Stimulated activated CD4-positive, alpha-beta T cell treated with anti-CD3 and anti-CD28 coated beads, Interleukin-15, amount 100 ng/mL, for 24 hours (primary cell): ENCODE measurements around the gene KLF16.

Experiments
- DNase-seq: peaks from one replicate; pipeline ENCODE4 v3.0.0-alpha.2; 2020

The KLF16 gene

DNA sequence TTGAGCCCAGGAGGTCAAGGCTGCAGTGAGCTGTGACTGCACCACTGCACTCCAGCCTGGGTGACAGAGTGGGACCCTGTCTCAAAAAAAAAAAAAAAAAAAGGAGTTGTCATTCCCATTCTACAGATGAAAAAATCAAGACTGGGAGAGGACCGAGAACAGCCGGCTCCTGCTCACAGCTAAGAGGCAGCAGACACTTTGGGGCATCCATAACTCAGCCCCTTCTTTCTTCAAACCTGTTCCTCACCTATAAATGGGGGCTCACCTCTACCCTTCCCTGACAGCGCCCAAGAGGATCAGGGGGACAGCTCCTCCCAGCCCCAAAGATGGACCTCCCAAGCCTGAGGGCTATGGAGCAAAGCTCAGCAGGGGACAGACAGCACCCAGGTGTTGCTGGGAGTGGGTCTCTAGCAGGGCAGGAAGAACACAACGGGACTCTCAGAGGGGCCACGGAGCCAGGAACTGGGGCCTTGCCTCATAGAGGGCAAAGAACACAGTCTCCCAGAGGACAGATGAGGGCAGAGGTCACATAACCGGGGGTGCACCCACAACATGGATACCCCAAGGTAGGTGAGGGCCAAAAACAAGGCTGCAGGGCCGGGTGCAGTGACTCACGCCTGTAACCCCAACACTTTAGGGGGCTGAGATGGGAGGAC, 3.4 kb upstream of the KLF16 start:
- DNase-seq: no peak

DNA sequence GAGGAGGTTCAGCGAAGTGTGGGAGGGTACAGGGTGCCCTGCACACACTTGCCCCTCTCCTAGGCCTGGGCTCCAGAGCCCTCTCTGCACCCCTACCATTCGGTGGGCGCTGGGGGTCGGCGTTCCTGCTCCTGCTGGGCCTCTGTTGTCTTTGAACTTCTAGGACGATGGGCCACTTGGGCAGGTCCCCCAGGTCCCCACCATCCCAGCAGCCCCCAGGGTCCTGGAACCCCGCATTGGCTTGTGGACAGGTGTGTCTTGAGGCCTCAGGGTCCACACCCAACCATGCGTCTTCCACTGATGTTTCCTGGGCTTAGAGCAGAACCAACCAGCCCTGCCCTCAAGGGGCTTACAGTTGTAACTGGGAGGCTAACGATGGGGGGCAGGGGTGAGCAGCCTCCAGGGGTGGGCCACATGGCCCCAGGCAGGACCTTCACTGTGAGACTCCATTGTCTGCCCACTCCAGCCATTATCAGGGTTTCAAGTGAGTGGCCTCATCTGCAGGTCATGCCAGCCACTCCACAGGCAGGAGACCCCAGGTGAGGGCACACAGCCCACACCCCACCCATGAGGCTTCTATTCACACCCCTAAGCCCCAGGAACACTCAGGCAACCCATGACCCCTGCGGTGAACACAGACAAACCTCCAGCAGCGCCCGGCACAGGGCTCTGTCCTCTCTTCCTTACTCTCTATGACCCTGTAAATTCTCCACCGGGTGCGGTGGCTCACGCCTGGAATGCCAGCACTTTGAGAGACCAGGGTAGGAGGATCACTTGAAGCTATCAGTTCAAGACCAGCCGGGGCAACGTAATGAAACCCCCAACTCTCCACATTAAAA, 2.0 kb upstream of the KLF16 start:
- DNase-seq: no peak

- peak; percentile 74 for DNase-seq
Measured at GRCh38 chr19:1864480-1865171, 1.2 kb upstream of the KLF16 start.

- peak; percentile 96 for DNase-seq
Measured at GRCh38 chr19:1863638-1864479, 480 bp upstream of the KLF16 start.

- peak; percentile 66 for DNase-seq
Measured at GRCh38 chr19:1862424-1863327, 703 bp downstream of the KLF16 start.

- DNase-seq: no peak
Measured at GRCh38 chr19:1862068-1862423, 1.3 kb downstream of the KLF16 start.

- no peak for DNase-seq
Measured at GRCh38 chr19:1861599-1862031, 1.8 kb downstream of the KLF16 start.

- no peak for DNase-seq
Measured at GRCh38 chr19:1860821-1861598, 2.4 kb downstream of the KLF16 start.

GRCh38 chr19:1860042-1860775, 3.2 kb downstream of the KLF16 start:
- DNase-seq: peak; percentile 73

GRCh38 chr19:1859331-1859781, 4.0 kb downstream of the KLF16 start:
- no peak for DNase-seq

DNA sequence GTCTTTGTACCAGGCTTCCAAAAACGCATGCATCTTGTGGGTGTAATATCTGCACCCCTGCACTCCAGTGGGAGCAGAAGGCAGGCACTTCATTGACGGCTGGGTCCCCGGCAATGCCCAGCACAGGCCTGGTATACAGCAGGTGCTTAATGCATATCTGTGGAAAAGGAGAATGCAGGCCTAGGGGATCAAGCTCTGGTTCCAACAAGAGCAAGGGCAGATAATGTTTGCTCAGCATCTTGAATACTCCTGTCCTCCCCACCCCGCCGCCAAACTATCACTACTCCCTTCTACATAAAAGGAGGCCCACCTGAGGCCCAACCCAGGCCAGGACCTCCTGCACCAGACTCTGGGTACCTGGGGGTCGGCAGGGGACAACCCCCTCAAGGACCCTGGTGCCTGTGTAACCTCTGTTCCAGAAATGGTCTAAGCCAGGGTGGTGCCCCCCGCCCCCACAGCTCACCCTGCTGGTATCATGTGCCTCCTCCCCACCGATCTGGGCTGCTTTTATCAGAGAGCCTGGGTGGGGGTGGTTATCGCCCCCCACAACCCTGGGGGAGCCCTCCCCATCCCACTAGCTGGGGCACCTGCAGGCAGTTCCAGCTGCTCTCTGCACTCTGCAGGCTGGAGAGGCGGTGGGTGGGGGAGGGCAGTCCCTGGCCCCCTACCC, 4.8 kb downstream of the KLF16 start:
- no peak for DNase-seq

- DNase-seq: no peak
Measured at GRCh38 chr19:1857648-1858326, 5.6 kb downstream of the KLF16 start.

GRCh38 chr19:1856698-1857603, 6.4 kb downstream of the KLF16 start:
- DNase-seq: peak; percentile 68

- DNase-seq: no peak
Measured at GRCh38 chr19:1856345-1856697, 7.1 kb downstream of the KLF16 start.

DNA sequence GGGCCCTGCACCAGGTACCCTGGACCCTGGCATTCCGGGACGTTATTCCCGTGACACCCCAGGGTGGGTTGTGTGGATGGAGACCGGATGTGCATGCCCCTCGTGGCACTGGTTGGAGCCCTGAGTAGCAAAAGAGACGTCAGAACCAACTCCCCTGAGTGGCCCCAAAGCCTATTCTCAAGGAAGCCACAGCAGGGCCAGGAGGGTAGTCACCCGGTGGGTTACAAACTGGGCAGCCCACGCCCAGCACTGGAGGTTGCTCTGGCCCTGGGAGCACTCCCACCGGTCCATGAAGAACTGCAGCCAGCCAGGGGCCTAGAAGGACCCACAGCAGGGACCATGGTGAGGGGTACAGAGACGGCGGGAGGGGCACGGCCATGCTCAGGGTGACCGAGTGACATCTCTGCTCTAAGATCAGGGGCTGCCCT, 7.5 kb downstream of the KLF16 start:
- peak; percentile 56 for DNase-seq

DNA sequence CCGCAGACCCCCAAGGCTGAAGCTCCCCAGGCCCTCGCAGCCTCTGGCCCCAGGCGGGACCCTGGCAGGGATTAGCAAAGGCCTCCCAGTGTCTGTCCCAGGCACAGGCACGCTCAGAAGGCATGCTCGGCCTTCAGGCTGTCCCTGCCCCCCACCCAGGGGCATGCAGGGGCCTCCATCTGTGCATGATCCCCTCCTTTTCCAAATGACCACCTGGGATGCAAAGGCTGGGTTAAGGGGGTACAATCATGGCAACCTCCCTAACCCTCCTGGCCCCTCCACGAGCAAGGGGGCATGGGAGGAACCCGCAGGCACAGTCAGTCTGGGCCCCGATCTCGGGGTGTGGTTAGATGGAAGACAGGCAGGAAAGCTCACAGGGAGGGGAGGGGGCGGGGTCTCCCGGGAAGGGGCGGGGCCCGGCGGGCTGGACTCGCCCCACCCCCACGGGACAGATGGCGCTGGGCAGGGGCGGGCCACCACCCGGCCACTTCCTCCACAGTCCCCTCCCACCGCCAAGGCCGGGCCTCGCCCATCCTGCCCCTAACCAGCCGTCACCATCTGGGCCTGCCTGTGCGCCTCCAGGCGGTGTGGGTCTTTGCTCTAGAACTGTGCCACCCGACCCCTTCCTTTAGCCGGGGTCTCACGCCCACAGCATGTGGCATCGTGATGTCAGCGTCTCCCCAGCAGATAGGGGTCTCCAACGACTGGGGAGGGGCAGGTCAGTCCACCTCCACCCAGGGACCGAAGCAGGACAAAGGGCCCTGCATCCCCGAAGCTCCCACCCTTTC, 8.1 kb downstream of the KLF16 start:
- peak; percentile 92 for DNase-seq

DNA sequence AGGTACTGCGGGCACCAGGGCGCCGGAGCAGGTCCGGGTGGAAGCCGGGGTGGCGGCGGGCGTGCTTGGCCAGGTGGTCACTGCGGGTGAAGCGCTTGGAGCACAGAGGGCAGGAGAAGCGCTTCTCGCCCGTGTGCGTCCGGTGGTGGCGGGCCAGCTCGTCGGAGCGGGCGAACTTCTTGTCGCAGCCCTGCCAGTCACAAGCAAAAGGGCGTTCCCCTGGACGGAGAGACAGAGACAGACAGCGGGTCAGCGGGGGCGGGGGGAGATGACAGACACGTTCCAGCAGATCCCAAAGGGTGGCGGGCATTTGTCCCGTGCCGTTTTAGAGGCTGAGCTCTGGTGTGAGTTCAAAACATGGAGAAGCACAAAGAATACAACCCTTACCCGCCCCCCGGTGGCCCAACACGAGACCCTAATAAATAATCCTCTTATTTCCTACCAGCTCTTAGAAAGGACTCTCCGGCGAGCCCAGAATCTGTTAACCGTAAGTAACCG, 8.8 kb downstream of the KLF16 start:
- no peak for DNase-seq
